HCT116 (cell line): ENCODE measurements around the gene PIMREG. TPM values are rescaled to one million over a fixed set of nuclear protein-coding genes. Genes with fewer than 3 reads are reported as not detected.

Experiments
- ATAC-seq: fragments of 200-7000 bp; cut with Tn5 transposase; 2 replicates; pipeline ENCODE4 v1.9.1; 2020; ENCODE audit warnings: mild to moderate bottlenecking, moderate library complexity
- BruUV-seq: library from RNA; stranded (reverse); fragments of 400-500 nt; replicated peaks from 2 replicates; lab custom pipeline; 2021; lab: Mats Ljungman, UMichigan
- CTCF ChIA-PET: fragments of 300-600 bp; sonication (Branson Sonifier 250); formaldehyde crosslinking; loops from one replicate; lab custom pipeline; 2021; ENCODE audit warnings: antibody characterized with exemption; lab: Charles Lee
- POLR2A ChIA-PET: fragments of 300-600, 350-600 bp; sonication (Branson Sonifier 250); formaldehyde crosslinking; loops from one replicate; lab custom pipeline; 2021; ENCODE audit warnings: antibody characterized with exemption; lab: Charles Lee
- RAD21 ChIA-PET, 2 experiments: fragments of 300-600 bp; sonication (Branson Sonifier 250); formaldehyde crosslinking; loops; one replicate each; lab custom pipeline; 2023; ENCODE audit warnings: low total read pairs in 2 of 2; ENCODE audit not compliant: uncharacterized antibody in 2 of 2, unreplicated experiment in 2 of 2, low non-redundant PET in 1 of 2; lab: Charles Lee
- DNase-seq: peaks from one replicate; pipeline ENCODE4 v3.0.0-alpha.2; 2010; ENCODE audit warnings: low read depth, low spot score
- H2AFZ ChIP-seq: fragments of 200-600 bp; shearing (Covaris generic), sonication (generic); 2 replicates; pipeline ENCODE4 v1.6.1; 2017; ENCODE audit warnings: low read depth, mixed run types, mixed read lengths, antibody characterized with exemption, low read length; ENCODE audit not compliant: poor library complexity, severe bottlenecking
- H3K27ac ChIP-seq: 2 replicates; pipeline ENCODE4 v1.5.1; 2012; ENCODE audit warnings: low read depth, low read length
- H3K27me3 ChIP-seq: fragments of 200-600 bp; sonication (generic); 2 replicates; pipeline ENCODE4 v1.6.1; 2016; ENCODE audit warnings: mixed run types, low read length, mixed read lengths; ENCODE audit not compliant: insufficient read depth
- H3K36me3 ChIP-seq, 2 experiments: fragments of 200-500 bp in 1 of 2; fragments of 200-600 bp in 1 of 2; sonication (Bioruptor generic) in 1 of 2; sonication (generic) in 1 of 2; 2 replicates each; pipeline versions ENCODE4 v1.5.1 to v1.6.1; 2014 to 2016; ENCODE audit warnings: low read length in 2 of 2, inconsistent platforms in 1 of 2, mixed read lengths in 1 of 2, mixed run types in 1 of 2; ENCODE audit not compliant: insufficient read depth in 2 of 2, control insufficient read depth in 1 of 2
- H3K4me1 ChIP-seq, 2 experiments: fragments of 200-600 bp in 1 of 2; sonication (generic) in 1 of 2; 2 replicates each; pipeline versions ENCODE4 v1.5.1 to v1.6.1; 2012 to 2017; ENCODE audit warnings: low read length in 2 of 2, inconsistent platforms in 1 of 2, mild to moderate bottlenecking in 1 of 2, mixed read lengths in 1 of 2, mixed run types in 1 of 2, moderate library complexity in 1 of 2; ENCODE audit not compliant: insufficient read depth in 2 of 2, control insufficient read depth in 1 of 2
- H3K4me2 ChIP-seq: fragments of 200-600 bp; sonication (generic); 2 replicates; pipeline ENCODE4 v1.6.1; 2017; ENCODE audit warnings: mixed run types, low read length, mixed read lengths
- H3K4me3 ChIP-seq, 2 experiments: fragments of 200-600 bp in 1 of 2; sonication (generic) in 1 of 2; replicated peaks in 1 of 2; 2 replicates each; pipeline ENCODE4 v1.5.1; 2011 to 2016; ENCODE audit warnings: low read length in 2 of 2, control low read depth in 1 of 2, low read depth in 1 of 2, mild to moderate bottlenecking in 1 of 2, mixed read lengths in 1 of 2, mixed run types in 1 of 2
- H3K79me2 ChIP-seq: fragments of 200-600 bp; sonication (generic); 2 replicates; pipeline ENCODE4 v1.6.1; 2017; ENCODE audit warnings: mild to moderate bottlenecking, mixed run types, low read length, moderate library complexity, mixed read lengths; ENCODE audit not compliant: insufficient read depth
- H3K9ac ChIP-seq: fragments of 200-600 bp; sonication (generic); 2 replicates; pipeline ENCODE4 v1.6.1; 2016; ENCODE audit warnings: low read length, mixed read lengths
- H3K9me2 ChIP-seq: fragments of 200-600 bp; sonication (generic), shearing (Covaris generic); 2 replicates; pipeline ENCODE4 v1.6.1; 2017; ENCODE audit warnings: mixed run types, mild to moderate bottlenecking, moderate library complexity; ENCODE audit not compliant: insufficient read depth
- H3K9me3 ChIP-seq, 2 experiments: fragments of 200-500 bp in 1 of 2; fragments of 200-600 bp in 1 of 2; sonication (Bioruptor generic) in 1 of 2; sonication (generic) in 1 of 2; 2 replicates each; pipeline ENCODE4 v1.6.1; 2014 to 2017; ENCODE audit warnings: low read length in 2 of 2, mixed read lengths in 2 of 2, inconsistent platforms in 1 of 2, low read depth in 1 of 2, mild to moderate bottlenecking in 1 of 2, mixed run types in 1 of 2, moderate library complexity in 1 of 2; ENCODE audit not compliant: control insufficient read depth in 1 of 2, insufficient read depth in 1 of 2
- H4K20me1 ChIP-seq: fragments of 200-600 bp; sonication (generic), shearing (Covaris generic); 2 replicates; pipeline ENCODE4 v1.6.1; 2017; ENCODE audit warnings: mixed run types, mild to moderate bottlenecking, moderate library complexity; ENCODE audit not compliant: insufficient read depth
- CEBPB ChIP-seq: IDR thresholded peaks from 2 replicates; pipeline ENCODE4 v1.6.1; 2012; ENCODE audit warnings: low read depth
- EZH2 ChIP-seq: fragments of 200-600 bp; sonication (generic); IDR thresholded peaks from 2 replicates; pipeline ENCODE4 v1.6.1; 2017; ENCODE audit warnings: antibody characterized with exemption, mixed run types
- FOSL1 ChIP-seq: IDR thresholded peaks from 2 replicates; pipeline ENCODE4 v1.6.1; 2012; ENCODE audit warnings: low read depth
- MAX ChIP-seq: IDR thresholded peaks from 2 replicates; pipeline ENCODE4 v1.6.1; 2012
- POLR2A ChIP-seq: IDR thresholded peaks from 2 replicates; pipeline ENCODE4 v1.7.0; 2011; ENCODE audit warnings: borderline replicate concordance; ENCODE audit not compliant: insufficient read depth, insufficient read length; ENCODE audit errors: extremely low read depth
- SP1 ChIP-seq: IDR thresholded peaks from 2 replicates; pipeline ENCODE4 v1.6.1; 2012; ENCODE audit warnings: low read depth
- YY1 ChIP-seq: IDR thresholded peaks from 2 replicates; pipeline ENCODE4 v1.6.1; 2011; ENCODE audit warnings: low read length, low read depth, moderate library complexity, mild to moderate bottlenecking; ENCODE audit not compliant: insufficient replicate concordance; ENCODE audit errors: extremely low read depth
- ZBTB33 ChIP-seq: IDR thresholded peaks from 2 replicates; pipeline ENCODE4 v1.6.1; 2011; ENCODE audit warnings: mild to moderate bottlenecking, low read length, moderate library complexity; ENCODE audit not compliant: insufficient replicate concordance; ENCODE audit errors: extremely low read depth
- intact Hi-C: fragments of 100-400 bp; cut with micrococcal nuclease; formaldehyde crosslinking; loops from 2 replicates; pipeline ENCODE4 v1.10.0; 2022
- total RNA-seq: library from RNA; stranded (reverse); gene quantifications from one replicate; pipeline ENCODE4 v1.2.1, GENCODE V29; 2021; ENCODE audit not compliant: unreplicated experiment

The PIMREG gene
- total RNA-seq, 1 experiment from 2014 or later, result 57.0 TPM

GRCh38 chr17:6456321-6456720 lies 12.1 kb downstream of the PIMREG start:
- no peak overlapping the region for H3K27ac ChIP-seq
- POLR2A ChIA-PET, result interaction anchor here (1.1 kb wide), 1 partner anchor 12 kb away, joined by 5 read pairs; the partner anchor contains the start of gene PIMREG
- no peaks in the 10 kb centered on the region for H3K27me3 ChIP-seq
- no peaks in the 10 kb centered on the region for H4K20me1 ChIP-seq
- TF ChIP-seq ZBTB33 (no peak), SP1 (no peak)
- H3K4me2 ChIP-seq, result peak overlapping the region; percentile 49
- no peaks in the 10 kb centered on the region for H3K79me2 ChIP-seq
- ATAC-seq, result no peak
- no peaks in the 10 kb centered on the region for H3K9me2 ChIP-seq
- H2AFZ ChIP-seq, result no peak overlapping the region
- H3K9ac ChIP-seq, result no peak overlapping the region
- intact Hi-C loops, result no loop called here
- no peaks in the 10 kb centered on the region for H3K9me3 ChIP-seq
- peaks cover 5 to 21% of the 10 kb centered on the region in 2 experiments for H3K4me1 ChIP-seq
- DNase-seq, result no peak
- no peaks in the 10 kb centered on the region for H3K36me3 ChIP-seq
- CTCF ChIA-PET, result interaction anchor here (0.9 kb wide), 1 partner anchor 192 kb away, joined by 3 read pairs; no protein-coding TSS in a partner anchor
- RAD21 ChIA-PET, result no interaction called here
- H3K4me3 ChIP-seq, result no peak overlapping the region
- no TSS peak for BruUV-seq

GRCh38 chr17:6456914-6457687 lies 12.8 kb downstream of the PIMREG start:
- RAD21 ChIA-PET, result interaction anchor here in 1 of 2 experiments (0.5 to 0.6 kb wide), 2 partner anchors 16 to 95 kb away, joined by 3 read pairs; no protein-coding TSS in a partner anchor
- intact Hi-C loops, result no loop called here
- Histone ChIP-seq H4K20me1 (no peaks in the 10 kb centered on the region), H3K79me2 (no peaks in the 10 kb centered on the region), H3K4me1 (peaks cover 5 to 21% of the 10 kb centered on the region in 2 experiments), H2AFZ (no peak overlapping the region), H3K4me3 (no peak overlapping the region), H3K36me3 (no peaks in the 10 kb centered on the region), H3K27ac (peak overlapping the region; percentile 29; the same call in 1 of the 2 replicates), H3K9me3 (no peaks in the 10 kb centered on the region), H3K27me3 (no peaks in the 10 kb centered on the region), H3K9me2 (no peaks in the 10 kb centered on the region), H3K9ac (peak overlapping the region; percentile 1; the same call in 1 of the 2 replicates), H3K4me2 (peak overlapping the region; percentile 49)
- no peak for DNase-seq
- CTCF ChIA-PET, result no interaction called here
- TF ChIP-seq FOSL1 (no peak), YY1 (peak; percentile 29), POLR2A (no peak), EZH2 (no peak), MAX (no peak), CEBPB (no peak)
- POLR2A ChIA-PET, result interaction anchor here (0.5 to 1.1 kb wide), 2 partner anchors 13 to 1106 kb away, joined by 3 to 5 read pairs; partner anchors contain the start of gene PIMREG
- peak; percentile 71 for ATAC-seq
- no TSS peak for BruUV-seq
